MM.1S (cell line): ENCODE results near the gene CCL28.

Experiments used
- EZH2phosphoT487 ChIP-seq: fragments of 300-600 bp; sonication (generic); IDR thresholded peaks from 2 replicates; pipeline ENCODE4 v1.6.1; 2018; ENCODE audit warnings: antibody characterized with exemption, low read length
- TF ChIP-seq, protein P1 (sequence below): fragments of 300-600 bp; sonication (generic); IDR thresholded peaks from 2 replicates; pipeline ENCODE4 v1.5.1; 2016; ENCODE audit warnings: antibody characterized with exemption, low read length, mixed read lengths

DNA sequence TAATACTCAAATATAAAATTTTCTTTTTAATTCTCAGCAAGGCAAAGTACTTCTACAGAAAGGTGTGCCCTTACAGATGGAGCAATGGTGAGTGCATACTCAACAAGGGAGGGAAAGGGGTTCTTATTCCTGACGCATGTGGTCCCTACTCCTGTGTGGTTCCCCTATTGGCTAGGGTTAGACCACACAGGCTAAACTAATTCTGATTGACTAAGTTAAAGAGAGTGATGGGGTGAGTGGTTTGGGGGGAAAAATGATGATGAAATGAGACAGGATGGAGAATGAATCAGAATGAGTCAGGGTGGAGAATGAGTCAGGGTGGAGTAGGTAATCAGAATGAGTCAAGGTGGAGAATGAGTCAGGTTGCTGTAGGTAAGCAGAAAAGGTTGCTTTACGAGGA, 76.0 kb downstream of the CCL28 start:
- TF ChIP-seq EZH2phosphoT487: no peak
- TF ChIP-seq, protein P1, sequence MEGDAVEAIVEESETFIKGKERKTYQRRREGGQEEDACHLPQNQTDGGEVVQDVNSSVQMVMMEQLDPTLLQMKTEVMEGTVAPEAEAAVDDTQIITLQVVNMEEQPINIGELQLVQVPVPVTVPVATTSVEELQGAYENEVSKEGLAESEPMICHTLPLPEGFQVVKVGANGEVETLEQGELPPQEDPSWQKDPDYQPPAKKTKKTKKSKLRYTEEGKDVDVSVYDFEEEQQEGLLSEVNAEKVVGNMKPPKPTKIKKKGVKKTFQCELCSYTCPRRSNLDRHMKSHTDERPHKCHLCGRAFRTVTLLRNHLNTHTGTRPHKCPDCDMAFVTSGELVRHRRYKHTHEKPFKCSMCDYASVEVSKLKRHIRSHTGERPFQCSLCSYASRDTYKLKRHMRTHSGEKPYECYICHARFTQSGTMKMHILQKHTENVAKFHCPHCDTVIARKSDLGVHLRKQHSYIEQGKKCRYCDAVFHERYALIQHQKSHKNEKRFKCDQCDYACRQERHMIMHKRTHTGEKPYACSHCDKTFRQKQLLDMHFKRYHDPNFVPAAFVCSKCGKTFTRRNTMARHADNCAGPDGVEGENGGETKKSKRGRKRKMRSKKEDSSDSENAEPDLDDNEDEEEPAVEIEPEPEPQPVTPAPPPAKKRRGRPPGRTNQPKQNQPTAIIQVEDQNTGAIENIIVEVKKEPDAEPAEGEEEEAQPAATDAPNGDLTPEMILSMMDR: no peak
